Gastroesophageal sphincter (tissue), 4 donors: ENCODE results near the gene CTSE. TPM values are rescaled to one million over a fixed set of nuclear protein-coding genes. Genes with fewer than 3 reads are reported as not detected.
A peak's percentile ranks its signal among the peaks of the same experiment; 100 is the strongest.

ENCODE experiments used
- ATAC-seq: fragments of 150-250 bp; one replicate; pipeline ENCODE4 v1.9.1; 2016; ENCODE audit warnings: mild to moderate bottlenecking, moderate library complexity
- H3K27ac ChIP-seq, 4 donors: fragments of 200-600 bp; sonication (generic) in 3 of 4; 1 replicate in 3 of 4; 2 replicates in 1 of 4; pipeline ENCODE4 v1.5.1; 2016 to 2019
- H3K27me3 ChIP-seq: fragments of 200-600 bp; sonication (generic); one replicate; pipeline ENCODE4 v1.5.1; 2019
- H3K36me3 ChIP-seq, 2 donors: fragments of 200-600 bp; sonication (generic); one replicate each; pipeline ENCODE4 v1.5.1; 2019; ENCODE audit warnings: control low read depth in 1 of 2
- H3K4me1 ChIP-seq, 3 donors: fragments of 200-600 bp; sonication (generic); 1 replicate in 2 of 3; 2 replicates in 1 of 3; pipeline ENCODE4 v1.5.1; 2016 to 2019; ENCODE audit warnings: control low read depth in 2 of 3
- H3K4me3 ChIP-seq, 2 donors: fragments of 200-600 bp; sonication (generic); one replicate each; pipeline ENCODE4 v1.5.1; 2019; ENCODE audit warnings: mild to moderate bottlenecking in 1 of 2, moderate library complexity in 1 of 2
- H3K9me3 ChIP-seq, 3 donors: fragments of 200-600 bp; sonication (generic); one replicate each; pipeline ENCODE4 v1.5.1; 2017 to 2019; ENCODE audit warnings: control low read depth in 2 of 3
- EP300 ChIP-seq: sonication (generic); formaldehyde crosslinking; IDR thresholded peaks from one replicate; pipeline ENCODE4 v1.6.1; 2017; ENCODE audit warnings: antibody characterized with exemption, mild to moderate bottlenecking
- POLR2A ChIP-seq, 2 donors: fragments of 450-650 bp; IDR thresholded peaks; one replicate each; pipeline ENCODE4 v1.6.1; 2017; ENCODE audit warnings: antibody characterized with exemption in 2 of 2, mild to moderate bottlenecking in 2 of 2, moderate library complexity in 1 of 2
- POLR2AphosphoS5 ChIP-seq: sonication (generic); formaldehyde crosslinking; IDR thresholded peaks from one replicate; pipeline ENCODE4 v1.6.1; 2017; ENCODE audit warnings: antibody characterized with exemption
- WGBS, 2 donors: methylation state at CpG; one replicate each; pipeline ENCODE4 v1.1.5; 2018; ENCODE audit warnings: low coverage in 1 of 2; 5-methylcytosine and 5-hydroxymethylcytosine counted together
- total RNA-seq, 4 donors: library from RNA; depleted of rRNA; stranded (reverse); fragments of >200 nt; gene quantifications; one replicate each; pipeline ENCODE4 v1.1.0, GENCODE V29; 2016
- TF ChIP-seq, protein P1 (sequence below), 4 experiments: fragments of 200-600 bp in 2 of 4; fragments of 450-650 bp in 2 of 4; sonication (generic) in 1 of 4; IDR thresholded peaks; one replicate each; pipeline ENCODE4 v1.5.1; 2017 to 2019; ENCODE audit warnings: antibody characterized with exemption in 4 of 4, mild to moderate bottlenecking in 2 of 4, moderate library complexity in 2 of 4

CTSE gene
- total RNA-seq, 4 donors from 2014 or later, result not detected

DNA sequence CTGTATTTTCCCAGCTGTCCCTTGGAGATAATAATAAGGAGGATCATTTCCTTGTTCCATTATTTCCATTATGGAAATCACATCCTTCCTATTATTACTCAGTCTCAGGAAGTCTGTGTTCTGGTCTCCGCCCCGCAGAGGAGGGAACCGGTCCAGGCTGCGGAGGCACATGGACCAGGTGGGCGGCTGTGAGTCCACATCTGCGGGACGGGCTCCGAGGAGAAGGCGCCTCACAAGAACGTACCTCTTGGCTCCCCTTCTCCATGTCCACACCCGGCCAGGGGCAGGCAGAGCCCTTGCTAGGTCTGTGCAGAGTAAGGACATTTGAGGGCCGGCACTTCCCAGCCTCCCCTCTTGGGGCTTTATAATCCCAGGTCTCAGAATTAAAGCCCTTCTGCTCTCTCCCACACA, 35.1 kb downstream of the CTSE start:
- Histone ChIP-seq H3K27ac (no peak overlapping the region), H3K27me3 (no peaks in the 10 kb centered on the region), H3K9me3 (no peaks in the 10 kb centered on the region), H3K4me1 (peaks cover 0 to 4% (median 0%) of the 10 kb centered on the region in 3 donors), H3K36me3 (peaks cover 0 to 23% of the 10 kb centered on the region in 2 donors), H3K4me3 (no peak overlapping the region)
- no peak for ATAC-seq
- WGBS, 2 donors, result 57% methylated on average over 1 of the region's 12 CpGs; no CpG with 5 or more reads in 1 of the 2 donors
- TF ChIP-seq, protein P1, sequence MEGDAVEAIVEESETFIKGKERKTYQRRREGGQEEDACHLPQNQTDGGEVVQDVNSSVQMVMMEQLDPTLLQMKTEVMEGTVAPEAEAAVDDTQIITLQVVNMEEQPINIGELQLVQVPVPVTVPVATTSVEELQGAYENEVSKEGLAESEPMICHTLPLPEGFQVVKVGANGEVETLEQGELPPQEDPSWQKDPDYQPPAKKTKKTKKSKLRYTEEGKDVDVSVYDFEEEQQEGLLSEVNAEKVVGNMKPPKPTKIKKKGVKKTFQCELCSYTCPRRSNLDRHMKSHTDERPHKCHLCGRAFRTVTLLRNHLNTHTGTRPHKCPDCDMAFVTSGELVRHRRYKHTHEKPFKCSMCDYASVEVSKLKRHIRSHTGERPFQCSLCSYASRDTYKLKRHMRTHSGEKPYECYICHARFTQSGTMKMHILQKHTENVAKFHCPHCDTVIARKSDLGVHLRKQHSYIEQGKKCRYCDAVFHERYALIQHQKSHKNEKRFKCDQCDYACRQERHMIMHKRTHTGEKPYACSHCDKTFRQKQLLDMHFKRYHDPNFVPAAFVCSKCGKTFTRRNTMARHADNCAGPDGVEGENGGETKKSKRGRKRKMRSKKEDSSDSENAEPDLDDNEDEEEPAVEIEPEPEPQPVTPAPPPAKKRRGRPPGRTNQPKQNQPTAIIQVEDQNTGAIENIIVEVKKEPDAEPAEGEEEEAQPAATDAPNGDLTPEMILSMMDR (IDR thresholded peaks at IDR 0.05), result no peak
- no peak for TF ChIP-seq POLR2A (IDR thresholded peaks at IDR 0.05)
- TF ChIP-seq POLR2AphosphoS5, result no peak
- TF ChIP-seq EP300, result no peak

- 32 to 33% methylated on average over 1 to 2 of the region's 2 CpGs for WGBS, 2 donors
- H3K36me3 ChIP-seq, result peaks cover 0 to 10% of the 10 kb centered on the region in 2 donors
- no peaks in the 10 kb centered on the region for H3K27me3 ChIP-seq
- TF ChIP-seq POLR2AphosphoS5 (no peak), EP300 (no peak), POLR2A (IDR thresholded peaks at IDR 0.05) (no peak)
- H3K9me3 ChIP-seq, result no peaks in the 10 kb centered on the region
- no peak overlapping the region for H3K27ac ChIP-seq
- no peak for ATAC-seq
- H3K4me1 ChIP-seq, result peaks cover 0 to 4% (median 0%) of the 10 kb centered on the region in 3 donors
- H3K4me3 ChIP-seq, result no peak overlapping the region
Observed at GRCh38 chr1:205986861-205987260, 36.8 kb downstream of the CTSE start.

DNA sequence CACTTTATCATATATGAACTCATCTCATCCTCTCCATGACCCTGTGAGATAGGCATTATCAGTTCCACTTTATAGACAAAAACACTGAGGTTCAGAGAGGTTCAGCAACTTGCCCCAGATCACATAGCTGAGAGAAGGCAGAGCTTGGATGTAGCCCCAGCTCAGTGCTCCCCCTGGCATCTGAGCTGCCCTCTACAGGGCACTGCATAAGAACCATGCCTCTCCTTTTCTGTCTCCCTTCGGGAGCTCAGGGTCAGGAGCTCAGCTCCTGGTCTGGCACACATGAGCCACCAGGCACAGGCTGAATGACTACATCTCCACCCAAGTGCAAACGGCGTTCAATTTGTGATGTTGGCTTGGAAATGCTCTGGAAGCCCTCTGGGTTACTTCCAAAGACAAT, 37.4 kb downstream of the CTSE start:
- Histone ChIP-seq H3K36me3 (peaks cover 0 to 4% of the 10 kb centered on the region in 2 donors), H3K27me3 (no peaks in the 10 kb centered on the region), H3K9me3 (no peaks in the 10 kb centered on the region), H3K4me1 (peaks cover 0 to 4% (median 0%) of the 10 kb centered on the region in 3 donors), H3K4me3 (no peak overlapping the region), H3K27ac (no peak overlapping the region)
- TF ChIP-seq POLR2A (IDR thresholded peaks at IDR 0.05), result no peak
- no peak for TF ChIP-seq EP300
- TF ChIP-seq, protein P1 (IDR thresholded peaks at IDR 0.05), result no peak
- no peak for TF ChIP-seq POLR2AphosphoS5
- 52% methylated on average over 3 of the region's 3 CpGs; no CpG with 5 or more reads in 1 of the 2 donors for WGBS, 2 donors
- ATAC-seq, result no peak

DNA sequence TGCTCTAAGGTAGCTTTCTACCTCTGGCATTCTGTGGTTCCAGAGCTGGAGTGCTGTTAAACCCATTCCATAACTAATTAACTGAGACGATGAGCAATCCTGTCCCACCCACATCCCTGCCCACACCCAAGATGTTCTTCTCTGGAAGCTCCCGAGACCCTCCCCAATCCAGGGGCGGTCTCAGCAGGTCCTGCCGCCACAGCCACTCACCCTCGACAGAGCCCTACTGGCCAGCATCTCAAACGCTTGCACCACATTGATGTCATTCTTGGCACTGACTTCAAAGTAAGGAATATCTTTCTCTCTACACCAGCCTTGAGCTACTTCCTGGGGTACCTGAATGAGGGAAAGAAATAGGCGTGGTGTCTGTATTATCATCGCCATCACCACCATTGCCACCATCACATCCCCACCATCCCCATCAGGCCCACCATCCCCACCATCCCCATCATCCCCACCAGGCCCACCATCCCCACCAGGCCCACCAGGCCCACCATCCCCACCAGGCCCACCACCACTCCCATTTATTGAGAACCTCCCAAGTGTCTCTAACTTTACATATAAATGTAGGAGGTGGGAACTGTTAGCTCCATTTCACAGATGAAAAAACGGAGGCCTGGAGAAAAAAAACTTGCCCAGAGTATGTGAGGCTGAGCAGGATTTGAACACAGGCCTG, 38.2 kb downstream of the CTSE start:
- no peak for ATAC-seq
- H3K9me3 ChIP-seq, result no peaks in the 10 kb centered on the region
- no peaks in the 10 kb centered on the region for H3K27me3 ChIP-seq
- H3K27ac ChIP-seq, result no peak overlapping the region
- no peak overlapping the region for H3K4me3 ChIP-seq
- H3K4me1 ChIP-seq, result peaks cover 0 to 4% (median 0%) of the 10 kb centered on the region in 3 donors
- WGBS, 2 donors, result 73 to 87% methylated on average over 4 to 8 of the region's 9 CpGs
- TF ChIP-seq POLR2AphosphoS5, result no peak
- TF ChIP-seq EP300, result no peak
- TF ChIP-seq, protein P1 (IDR thresholded peaks at IDR 0.05), result no peak
- TF ChIP-seq POLR2A (IDR thresholded peaks at IDR 0.05), result no peak
- no peaks in the 10 kb centered on the region for H3K36me3 ChIP-seq

GRCh38 chr1:205983925-205984725, 39.6 kb downstream of the CTSE start:
- peaks cover 0 to 4% (median 0%) of the 10 kb centered on the region in 3 donors for H3K4me1 ChIP-seq
- no peak overlapping the region for H3K27ac ChIP-seq
- H3K9me3 ChIP-seq, result no peaks in the 10 kb centered on the region
- ATAC-seq, result peak; percentile 76
- H3K27me3 ChIP-seq, result no peaks in the 10 kb centered on the region
- 65 to 66% methylated on average over 4 to 5 of the region's 14 CpGs for WGBS, 2 donors
- H3K4me3 ChIP-seq, result no peak overlapping the region
- no peak for TF ChIP-seq POLR2A (IDR thresholded peaks at IDR 0.05)
- TF ChIP-seq EP300, result no peak
- TF ChIP-seq, protein P1 (IDR thresholded peaks at IDR 0.05), result peak in 3 of 4 experiments; percentile 32 to 67 (median 44)
- TF ChIP-seq POLR2AphosphoS5, result no peak
- H3K36me3 ChIP-seq, result no peaks in the 10 kb centered on the region
